Breast epithelium (tissue), 4 donors: ENCODE measurements around the gene OR6M1. TPM values are rescaled to one million over a fixed set of nuclear protein-coding genes. Genes with fewer than 3 reads are reported as not detected.

Experiments used
- DNase-seq, 2 donors: peaks; one replicate each; pipeline ENCODE4 v3.0.0-alpha.2; 2019; ENCODE audit warnings: low spot score in 2 of 2
- H3K27ac ChIP-seq, 2 donors: fragments of 200-600 bp; sonication (generic) in 1 of 2; one replicate each; pipeline ENCODE4 v1.5.1; 2016 to 2019; ENCODE audit warnings: mild to moderate bottlenecking in 1 of 2
- H3K27me3 ChIP-seq, 2 donors: fragments of 200-600 bp; sonication (generic) in 1 of 2; one replicate each; pipeline versions ENCODE4 v1.5.1 to v1.6.0; 2017 to 2019; ENCODE audit warnings: control low read depth in 1 of 2, mild to moderate bottlenecking in 1 of 2
- H3K36me3 ChIP-seq: fragments of 200-600 bp; one replicate; pipeline ENCODE4 v1.5.1; 2019
- H3K4me1 ChIP-seq, 2 donors: fragments of 200-600 bp; sonication (generic); one replicate each; pipeline ENCODE4 v1.5.1; 2016 to 2019; ENCODE audit warnings: control low read depth in 1 of 2
- H3K4me3 ChIP-seq, 3 donors: fragments of 200-600 bp; sonication (generic); 1 replicate in 2 of 3; 2 replicates in 1 of 3; pipeline ENCODE4 v1.5.1; 2016 to 2019; ENCODE audit warnings: mild to moderate bottlenecking in 3 of 3, moderate library complexity in 2 of 3
- H3K9me3 ChIP-seq, 2 donors: fragments of 200-600 bp; sonication (generic) in 1 of 2; one replicate each; pipeline ENCODE4 v1.5.1; 2016 to 2019; ENCODE audit warnings: control low read depth in 1 of 2
- CTCF ChIP-seq, 3 donors: fragments of 450-650 bp; IDR thresholded peaks; one replicate each; pipeline ENCODE4 v1.5.1; 2016 to 2017; ENCODE audit warnings: antibody characterized with exemption in 3 of 3, mild to moderate bottlenecking in 3 of 3, moderate library complexity in 3 of 3
- POLR2A ChIP-seq: fragments of 450-650 bp; IDR thresholded peaks from one replicate; pipeline ENCODE4 v1.6.1; 2016; ENCODE audit warnings: antibody characterized with exemption, mild to moderate bottlenecking, moderate library complexity
- POLR2AphosphoS5 ChIP-seq, 3 donors: sonication (generic); formaldehyde crosslinking; IDR thresholded peaks; one replicate each; pipeline ENCODE4 v1.6.1; 2017; ENCODE audit warnings: antibody characterized with exemption in 3 of 3
- intact Hi-C: fragments of 100-400 bp; cut with DNase I; formaldehyde crosslinking; loops from one replicate; pipeline ENCODE4 v1.15.1; 2023; ENCODE audit warnings: low total_unique reads
- total RNA-seq, 3 donors: library from RNA; depleted of rRNA; stranded (reverse); fragments of >200 nt; gene quantifications; one replicate each; pipeline ENCODE4 v1.1.0, GENCODE V29; 2016

OR6M1 gene
- total RNA-seq, 3 donors from 2014 or later, result not detected

GRCh38 chr11:123822599-123822998 lies 16.4 kb upstream of the OR6M1 start:
- intact Hi-C loops, result no loop called here
- Histone ChIP-seq H3K4me1 (no peaks in the 10 kb centered on the region), H3K36me3 (no peaks in the 10 kb centered on the region), H3K9me3 (peaks cover 0 to 4% of the 10 kb centered on the region in 2 donors), H3K27me3 (no peaks in the 10 kb centered on the region), H3K4me3 (no peak overlapping the region), H3K27ac (no peak overlapping the region)
- no peak for DNase-seq
- TF ChIP-seq CTCF (IDR thresholded peaks at IDR 0.05) (no peak), POLR2A (no peak), POLR2AphosphoS5 (IDR thresholded peaks at IDR 0.05) (no peak)

GRCh38 chr11:123822032-123822431 lies 15.9 kb upstream of the OR6M1 start:
- H3K9me3 ChIP-seq, result peaks cover 0 to 4% of the 10 kb centered on the region in 2 donors
- DNase-seq, result no peak
- H3K36me3 ChIP-seq, result no peaks in the 10 kb centered on the region
- H3K27ac ChIP-seq, result no peak overlapping the region
- H3K27me3 ChIP-seq, result no peaks in the 10 kb centered on the region
- no peak overlapping the region for H3K4me3 ChIP-seq
- intact Hi-C loops, result no loop called here
- H3K4me1 ChIP-seq, result no peaks in the 10 kb centered on the region
- TF ChIP-seq CTCF (IDR thresholded peaks at IDR 0.05), result no peak

GRCh38 chr11:123815122-123815521 lies 9.0 kb upstream of the OR6M1 start:
- no peak overlapping the region for H3K27ac ChIP-seq
- TF ChIP-seq POLR2AphosphoS5 (IDR thresholded peaks at IDR 0.05) (no peak), CTCF (IDR thresholded peaks at IDR 0.05) (no peak), POLR2A (no peak)
- DNase-seq, result no peak
- H3K9me3 ChIP-seq, result no peaks in the 10 kb centered on the region
- intact Hi-C loops, result no loop called here
- no peaks in the 10 kb centered on the region for H3K27me3 ChIP-seq
- no peaks in the 10 kb centered on the region for H3K36me3 ChIP-seq
- no peaks in the 10 kb centered on the region for H3K4me1 ChIP-seq
- H3K4me3 ChIP-seq, result no peak overlapping the region

GRCh38 chr11:123801765-123802164 lies 4.4 kb downstream of the OR6M1 start:
- H3K4me3 ChIP-seq, result no peak overlapping the region
- H3K36me3 ChIP-seq, result no peaks in the 10 kb centered on the region
- no peaks in the 10 kb centered on the region for H3K9me3 ChIP-seq
- TF ChIP-seq CTCF (IDR thresholded peaks at IDR 0.05), result no peak
- no peak for TF ChIP-seq POLR2AphosphoS5 (IDR thresholded peaks at IDR 0.05)
- no peak for TF ChIP-seq POLR2A
- no peaks in the 10 kb centered on the region for H3K4me1 ChIP-seq
- intact Hi-C loops, result no loop called here
- H3K27ac ChIP-seq, result no peak overlapping the region
- H3K27me3 ChIP-seq, result no peaks in the 10 kb centered on the region
- no peak for DNase-seq

GRCh38 chr11:123800036-123800435 lies 6.1 kb downstream of the OR6M1 start:
- Histone ChIP-seq H3K27me3 (no peaks in the 10 kb centered on the region), H3K4me3 (no peak overlapping the region), H3K9me3 (no peaks in the 10 kb centered on the region), H3K36me3 (no peaks in the 10 kb centered on the region), H3K4me1 (no peaks in the 10 kb centered on the region), H3K27ac (no peak overlapping the region)
- TF ChIP-seq CTCF (IDR thresholded peaks at IDR 0.05), result no peak
- TF ChIP-seq POLR2AphosphoS5 (IDR thresholded peaks at IDR 0.05), result no peak
- no peak for TF ChIP-seq POLR2A
- DNase-seq, result no peak
- intact Hi-C loops, result no loop called here
